ENCODE data around the gene MYCT1. TPM values are rescaled to one million over a fixed set of nuclear protein-coding genes. Genes with fewer than 3 reads are reported as not detected.

Gene MYCT1
- total and polyA plus RNA-seq, 2 of the 8 experiments (the other 6 are each of a cell fraction or from before 2014, with no cell fraction given), result 0.39 to 3.3 TPM

- TF ChIP-seq CHD7 (IDR thresholded peaks at IDR 0.05; ENCODE audit: insufficient replicate concordance, low read length), result no peak
- no peak for TF ChIP-seq POLR2A (IDR thresholded peaks at IDR 0.05; ENCODE audit: control extremely low read depth in 1 of 2, low read depth in 2 of 2, low read length in 2 of 2)
- no peak for TF ChIP-seq TAF7 (optimal IDR thresholded peaks at IDR 0.05; ENCODE audit: borderline replicate concordance, low read depth, low read length)
- TF ChIP-seq RBBP5 (IDR thresholded peaks at IDR 0.05; ENCODE audit: borderline replicate concordance, low read depth, low read length), result no peak
- no peak for TF ChIP-seq BRCA1 (IDR thresholded peaks at IDR 0.05; ENCODE audit: low read depth, low read length)
- TF ChIP-seq CREB1 (IDR thresholded peaks at IDR 0.05), result no peak
- TF ChIP-seq PHF8 (conservative IDR thresholded peaks at IDR 0.05; ENCODE audit: low read depth, low read length), result no peak
- TF ChIP-seq CBX5 (IDR thresholded peaks at IDR 0.05; ENCODE audit: low read depth, low read length), result no peak
- no peak for TF ChIP-seq ZNF274 (IDR thresholded peaks at IDR 0.05; ENCODE audit: borderline replicate concordance, extremely low read depth, low read length)
- no peak for TF ChIP-seq JUND (IDR thresholded peaks at IDR 0.05; ENCODE audit: low read length)
- TF ChIP-seq SAP30 (IDR thresholded peaks at IDR 0.05; ENCODE audit: insufficient read depth, insufficient replicate concordance, low read length), result no peak
- no peak for TF ChIP-seq SUZ12 (IDR thresholded peaks at IDR 0.05; ENCODE audit: low read length)
These were observed 71.5 kb downstream of the MYCT1 start (continued) for GRCh38 chr6:152769159-152769558.
